K562 (cell line): Measurements from ENCODE around the gene CREB3L2. TPM values are rescaled to one million over a fixed set of nuclear protein-coding genes. Genes with fewer than 3 reads are reported as not detected.

ENCODE experiments used
- ASH1L ChIP-seq: fragments of 450-650 bp; IDR thresholded peaks from 2 replicates; pipeline ENCODE4 v1.6.1; 2018; ENCODE audit warnings: borderline replicate concordance, mild to moderate bottlenecking, low read depth; ENCODE audit not compliant: partially characterized antibody
- ATF1 ChIP-seq, 2 experiments: fragments of 450-650 bp in 1 of 2; IDR thresholded peaks; 2 replicates each; pipeline ENCODE4 v1.6.1; 2016; ENCODE audit warnings: missing compliant biosample characterization in 1 of 2, missing genetic modification characterization in 1 of 2
- DNMT1 ChIP-seq: fragments of 450-650 bp; IDR thresholded peaks from 2 replicates; pipeline ENCODE4 v1.6.1; 2016; ENCODE audit warnings: antibody characterized with exemption, mild to moderate bottlenecking
- ELF4 ChIP-seq: fragments of 450-650 bp; formaldehyde crosslinking; IDR thresholded peaks from 2 replicates; pipeline ENCODE4 v1.4.0; 2022; ENCODE audit warnings: missing genetic modification characterization
- GABPA ChIP-seq: fragments of 200-800 bp; sonication (Bioruptor generic); conservative IDR thresholded peaks from 2 replicates; pipeline ENCODE4 v1.6.1; 2016; ENCODE audit warnings: low read depth, missing genetic modification characterization, missing compliant biosample characterization
- HDAC6 ChIP-seq: IDR thresholded peaks from 2 replicates; pipeline ENCODE4 v1.6.1; 2012; ENCODE audit warnings: low read depth, mild to moderate bottlenecking, control low read depth, inconsistent platforms, low read length, moderate library complexity
- KAT7 ChIP-seq: sonication (generic); formaldehyde crosslinking; IDR thresholded peaks from 2 replicates; pipeline ENCODE4 v1.8.0; 2022; ENCODE audit warnings: missing genetic modification reagents, mild to moderate bottlenecking, borderline replicate concordance
- LEF1 ChIP-seq: fragments of 450-650 bp; IDR thresholded peaks from 2 replicates; pipeline ENCODE4 v1.6.1; 2016; ENCODE audit warnings: mild to moderate bottlenecking
- MAFG ChIP-seq: fragments of 450-650 bp; conservative IDR thresholded peaks from 2 replicates; pipeline ENCODE4 v1.6.1; 2016; ENCODE audit warnings: missing genetic modification characterization, missing compliant biosample characterization
- MTA1 ChIP-seq: fragments of 450-650 bp; IDR thresholded peaks from 2 replicates; pipeline ENCODE4 v1.6.1; 2017; ENCODE audit warnings: borderline replicate concordance
- NR3C1 ChIP-seq: sonication (generic); formaldehyde crosslinking; IDR thresholded peaks from 2 replicates; pipeline ENCODE4 v1.8.1; 2022; ENCODE audit warnings: missing genetic modification reagents
- SIRT6 ChIP-seq: IDR thresholded peaks from one replicate; pipeline ENCODE4 v1.6.1; 2012; ENCODE audit warnings: low read depth, mild to moderate bottlenecking, control low read depth, inconsistent platforms, low read length, moderate library complexity
- TBP ChIP-seq: optimal IDR thresholded peaks from 2 replicates; pipeline ENCODE3; 2011; ENCODE audit warnings: low read depth, low read length, improper control_type of control experiment
- YBX1 ChIP-seq: fragments of 450-650 bp; IDR thresholded peaks from 2 replicates; pipeline ENCODE4 v1.7.1; 2016; ENCODE audit warnings: mild to moderate bottlenecking
- ZFP1 ChIP-seq: fragments of 450-650 bp; formaldehyde crosslinking; IDR thresholded peaks from 2 replicates; pipeline ENCODE4 v1.4.0; 2020; ENCODE audit warnings: mild to moderate bottlenecking, mixed read lengths
- ZNF175 ChIP-seq: fragments of 200-800 bp; sonication (Bioruptor generic); IDR thresholded peaks from 2 replicates; pipeline ENCODE4 v1.6.1; 2016; ENCODE audit warnings: low read depth, mild to moderate bottlenecking, missing genetic modification characterization, missing compliant biosample characterization
- ZNF184 ChIP-seq: sonication (generic); formaldehyde crosslinking; IDR thresholded peaks from 2 replicates; pipeline ENCODE4 v1.5.0; 2020; ENCODE audit warnings: missing genetic modification reagents
- ZNF408 ChIP-seq: fragments of 250-450 bp; sonication (Bioruptor Pico); IDR thresholded peaks from 2 replicates; pipeline ENCODE4 v1.4.0; 2020; ENCODE audit warnings: low read depth, mild to moderate bottlenecking, moderate library complexity
- ZNF785 ChIP-seq: fragments of 250-450 bp; sonication (Bioruptor Pico); IDR thresholded peaks from 2 replicates; pipeline ENCODE4 v1.4.0; 2020; ENCODE audit warnings: mild to moderate bottlenecking
- polyA plus RNA-seq, 8 experiments: library from polyadenylated mRNA; depleted of rRNA in 4 of 8; stranded (reverse) in 5 of 8; unstranded in 3 of 8; fragments of >200 nt; fragmentation: Nextera tagmentation in 2 of 8; fragmentation: Illumina TruSeq in 1 of 8; extraction: Ambion mirVana in 2 of 8; extraction: Trizol in 1 of 8; gene quantifications; 2 replicates each; pipeline versions ENCODE4 v1.2.1 to v1.2.3, GENCODE V29; 2011 to 2014; ENCODE audit warnings: inconsistent platforms in 1 of 8, missing spikeins in 1 of 8
- total RNA-seq, 7 experiments: library from RNA; depleted of rRNA in 6 of 7; stranded (reverse); fragments of >200 nt in 6 of 7; fragmentation: Illumina TruSeq in 2 of 7; extraction: Trizol in 2 of 7; gene quantifications; 2 replicates each; pipeline versions ENCODE4 v1.2.1 to v1.2.3, GENCODE V29; 2011 to 2021; ENCODE audit warnings: low replicate concordance in 1 of 7
- TF ChIP-seq, protein P1 (sequence below): fragments of 250-450 bp; sonication (Bioruptor Pico); IDR thresholded peaks from 2 replicates; pipeline ENCODE4 v1.5.0; 2021; ENCODE audit warnings: mild to moderate bottlenecking, borderline replicate concordance
- TF ChIP-seq, protein P2 (sequence below): IDR thresholded peaks from 3 replicates; pipeline ENCODE4 v1.6.1; 2011; ENCODE audit warnings: borderline replicate concordance, mild to moderate bottlenecking; ENCODE audit not compliant: insufficient read length, insufficient read depth
- TF ChIP-seq, protein P3 (sequence below), 2 experiments: fragments of 450-650 bp; IDR thresholded peaks; 2 replicates each; pipeline ENCODE4 v1.6.1; 2016
- TF ChIP-seq, protein P4 (sequence below): sonication (generic); formaldehyde crosslinking; IDR thresholded peaks from 2 replicates; pipeline ENCODE4 v1.8.1; 2023; ENCODE audit warnings: mild to moderate bottlenecking, missing genetic modification reagents, moderate library complexity

The CREB3L2 gene
- total and polyA plus RNA-seq, 9 of the 15 experiments (the other 6 are each of a cell fraction or from before 2014, with no cell fraction given), result 7.1 to 45.6 (median 15.8) TPM

DNA sequence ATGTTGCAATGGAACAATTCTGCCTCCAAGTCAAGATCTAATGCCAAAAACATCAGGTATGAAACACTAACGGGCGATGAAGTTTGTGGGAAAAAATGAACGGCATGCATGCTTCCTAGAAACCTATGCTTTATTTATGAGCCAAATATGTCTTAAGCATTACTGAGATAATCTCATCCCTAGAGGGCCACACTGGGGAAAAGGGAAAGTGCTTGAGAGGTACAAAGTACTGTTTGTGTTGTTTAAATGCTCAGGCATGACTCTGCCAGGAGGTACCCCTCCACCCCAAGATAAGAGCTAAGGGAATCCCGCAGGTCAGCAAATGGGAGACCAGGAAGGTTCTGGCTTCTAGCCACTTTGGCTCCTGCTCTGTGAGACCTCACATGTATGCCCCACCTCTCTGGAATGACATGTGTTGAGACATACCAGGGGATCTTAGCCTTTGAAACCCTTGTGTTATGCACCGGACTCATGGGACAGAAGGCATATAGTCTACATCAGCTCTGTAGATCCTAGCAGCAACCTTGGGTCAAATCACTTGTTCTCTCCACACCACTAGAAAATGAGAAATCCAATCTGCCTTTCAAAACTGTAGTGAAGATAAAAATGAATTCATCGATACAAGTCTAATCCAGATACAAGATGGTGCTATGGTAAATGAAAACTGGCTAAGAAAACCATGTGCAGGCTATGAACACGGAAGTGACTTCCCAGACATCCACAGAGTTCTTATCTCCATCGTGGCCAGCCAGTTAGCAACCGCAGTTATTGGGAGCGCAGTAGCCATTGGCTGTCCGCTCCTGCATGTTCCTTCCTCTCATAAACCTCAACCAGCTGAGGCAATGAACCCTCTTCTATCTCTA lies 61.0 kb downstream of the CREB3L2 start (continued):
- TF ChIP-seq, protein P1, sequence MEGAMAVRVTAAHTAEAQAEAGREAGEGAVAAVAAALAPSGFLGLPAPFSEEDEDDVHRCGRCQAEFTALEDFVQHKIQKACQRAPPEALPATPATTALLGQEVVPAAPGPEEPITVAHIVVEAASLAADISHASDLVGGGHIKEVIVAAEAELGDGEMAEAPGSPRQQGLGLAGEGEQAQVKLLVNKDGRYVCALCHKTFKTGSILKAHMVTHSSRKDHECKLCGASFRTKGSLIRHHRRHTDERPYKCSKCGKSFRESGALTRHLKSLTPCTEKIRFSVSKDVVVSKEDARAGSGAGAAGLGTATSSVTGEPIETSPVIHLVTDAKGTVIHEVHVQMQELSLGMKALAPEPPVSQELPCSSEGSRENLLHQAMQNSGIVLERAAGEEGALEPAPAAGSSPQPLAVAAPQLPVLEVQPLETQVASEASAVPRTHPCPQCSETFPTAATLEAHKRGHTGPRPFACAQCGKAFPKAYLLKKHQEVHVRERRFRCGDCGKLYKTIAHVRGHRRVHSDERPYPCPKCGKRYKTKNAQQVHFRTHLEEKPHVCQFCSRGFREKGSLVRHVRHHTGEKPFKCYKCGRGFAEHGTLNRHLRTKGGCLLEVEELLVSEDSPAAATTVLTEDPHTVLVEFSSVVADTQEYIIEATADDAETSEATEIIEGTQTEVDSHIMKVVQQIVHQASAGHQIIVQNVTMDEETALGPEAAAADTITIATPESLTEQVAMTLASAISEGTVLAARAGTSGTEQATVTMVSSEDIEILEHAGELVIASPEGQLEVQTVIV (CRISPR knock-in tag), result no peak
- 0 out of 2 replicates have a peak, but pooled peaks have one; percentile 24 for TF ChIP-seq GABPA (tag)
- TF ChIP-seq KAT7 (CRISPR knock-in tag), result no peak
- no peak for TF ChIP-seq LEF1
- TF ChIP-seq ZNF184, result no peak
- no peak for TF ChIP-seq HDAC6
- no peak for TF ChIP-seq TBP
- no peak for TF ChIP-seq MTA1
- TF ChIP-seq MAFG (tag), result no peak
- no peak for TF ChIP-seq YBX1
- TF ChIP-seq ZNF785 (CRISPR knock-in tag), result no peak
- TF ChIP-seq, protein P2, sequence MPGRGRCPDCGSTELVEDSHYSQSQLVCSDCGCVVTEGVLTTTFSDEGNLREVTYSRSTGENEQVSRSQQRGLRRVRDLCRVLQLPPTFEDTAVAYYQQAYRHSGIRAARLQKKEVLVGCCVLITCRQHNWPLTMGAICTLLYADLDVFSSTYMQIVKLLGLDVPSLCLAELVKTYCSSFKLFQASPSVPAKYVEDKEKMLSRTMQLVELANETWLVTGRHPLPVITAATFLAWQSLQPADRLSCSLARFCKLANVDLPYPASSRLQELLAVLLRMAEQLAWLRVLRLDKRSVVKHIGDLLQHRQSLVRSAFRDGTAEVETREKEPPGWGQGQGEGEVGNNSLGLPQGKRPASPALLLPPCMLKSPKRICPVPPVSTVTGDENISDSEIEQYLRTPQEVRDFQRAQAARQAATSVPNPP, result no peak
- no peak for TF ChIP-seq DNMT1
- TF ChIP-seq, protein P3, sequence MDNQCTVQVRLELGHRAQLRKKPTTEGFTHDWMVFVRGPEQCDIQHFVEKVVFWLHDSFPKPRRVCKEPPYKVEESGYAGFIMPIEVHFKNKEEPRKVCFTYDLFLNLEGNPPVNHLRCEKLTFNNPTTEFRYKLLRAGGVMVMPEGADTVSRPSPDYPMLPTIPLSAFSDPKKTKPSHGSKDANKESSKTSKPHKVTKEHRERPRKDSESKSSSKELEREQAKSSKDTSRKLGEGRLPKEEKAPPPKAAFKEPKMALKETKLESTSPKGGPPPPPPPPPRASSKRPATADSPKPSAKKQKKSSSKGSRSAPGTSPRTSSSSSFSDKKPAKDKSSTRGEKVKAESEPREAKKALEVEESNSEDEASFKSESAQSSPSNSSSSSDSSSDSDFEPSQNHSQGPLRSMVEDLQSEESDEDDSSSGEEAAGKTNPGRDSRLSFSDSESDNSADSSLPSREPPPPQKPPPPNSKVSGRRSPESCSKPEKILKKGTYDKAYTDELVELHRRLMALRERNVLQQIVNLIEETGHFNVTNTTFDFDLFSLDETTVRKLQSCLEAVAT (IDR thresholded peaks at IDR 0.05), result 0 out of 4 replicates have a peak, but pooled peaks of 1 of the 2 experiments have one; percentile 44
- TF ChIP-seq, protein P4, sequence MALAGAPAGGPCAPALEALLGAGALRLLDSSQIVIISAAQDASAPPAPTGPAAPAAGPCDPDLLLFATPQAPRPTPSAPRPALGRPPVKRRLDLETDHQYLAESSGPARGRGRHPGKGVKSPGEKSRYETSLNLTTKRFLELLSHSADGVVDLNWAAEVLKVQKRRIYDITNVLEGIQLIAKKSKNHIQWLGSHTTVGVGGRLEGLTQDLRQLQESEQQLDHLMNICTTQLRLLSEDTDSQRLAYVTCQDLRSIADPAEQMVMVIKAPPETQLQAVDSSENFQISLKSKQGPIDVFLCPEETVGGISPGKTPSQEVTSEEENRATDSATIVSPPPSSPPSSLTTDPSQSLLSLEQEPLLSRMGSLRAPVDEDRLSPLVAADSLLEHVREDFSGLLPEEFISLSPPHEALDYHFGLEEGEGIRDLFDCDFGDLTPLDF, result no peak
- TF ChIP-seq ATF1 (CRISPR knock-in tag; IDR thresholded peaks at IDR 0.05), result no peak
- peak; percentile 38; the same call in 1 of the 2 replicates for TF ChIP-seq ATF1 (tag; IDR thresholded peaks at IDR 0.05)
- TF ChIP-seq ELF4, result peak; percentile 63
- TF ChIP-seq ZFP1, result no peak
- no peak for TF ChIP-seq ZNF408 (CRISPR knock-in tag)
- 0 out of 2 replicates have a peak, but pooled peaks have one; percentile 20 for TF ChIP-seq ZNF175 (CRISPR knock-in tag)
- no peak for TF ChIP-seq ASH1L
- TF ChIP-seq SIRT6, result no peak
- TF ChIP-seq NR3C1 (CRISPR knock-in tag), result no peak
